UCSD-AML1 (cell line): ENCODE results near the gene ADRA2B.
"Not testable (repeated sequence)": the region's sequence is repeated elsewhere in the genome, so short reads cannot be mapped to it uniquely, and the experiment has no call there.

Source experiments
- DNase-seq: peaks from one replicate; lab custom pipeline; 2025; ENCODE audit not compliant: unreplicated experiment; lab: John Stamatoyannopoulos, UW

Gene ADRA2B

GRCh38 chr2:96116424-96116878 is at the start of gene ADRA2B:
Gene ADRA2B, minus strand, starts transcription at chr2:96116571. Its CDS starts 422 bp downstream, at chr2:96116149.
- DNase-seq: no peak

DNA sequence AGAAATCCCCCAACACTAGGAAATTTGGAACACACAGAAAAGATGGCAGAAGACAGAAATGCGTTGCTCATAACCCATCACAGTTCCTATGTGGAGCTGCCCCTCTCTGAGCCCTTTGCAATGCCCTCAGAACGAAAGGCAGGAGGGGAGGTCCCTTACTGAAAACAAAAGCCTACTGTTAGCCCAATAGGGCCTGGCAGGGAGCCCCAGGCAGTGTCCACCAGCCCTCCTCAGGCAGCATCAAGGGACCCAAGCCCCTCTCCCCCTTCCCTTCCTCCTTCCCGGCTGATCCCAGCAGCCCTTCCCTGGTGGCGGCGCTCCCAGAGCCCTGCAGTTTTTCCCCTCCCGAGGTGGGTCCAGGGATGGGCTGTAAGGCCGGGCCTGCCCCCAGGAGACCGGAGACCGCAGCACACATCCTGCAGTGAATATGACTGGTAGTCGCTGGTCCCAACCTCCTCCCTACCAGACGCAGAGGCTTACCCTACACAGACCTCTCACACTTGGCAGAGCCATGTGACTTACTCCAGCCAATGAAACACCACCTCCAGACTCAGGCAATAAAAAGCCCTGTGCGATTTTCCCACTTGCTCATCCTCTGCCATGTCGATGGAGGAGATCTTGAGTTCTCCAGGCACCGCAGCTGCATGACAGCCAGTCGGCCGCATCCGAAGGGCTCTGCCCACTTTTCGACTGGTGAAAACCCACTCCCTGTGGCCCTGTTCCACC is 48.3 kb upstream of the ADRA2B start:
- no peak for DNase-seq

- DNase-seq: no peak
Observed at GRCh38 chr2:96163768-96164429, 47.5 kb upstream of the ADRA2B start.

DNA sequence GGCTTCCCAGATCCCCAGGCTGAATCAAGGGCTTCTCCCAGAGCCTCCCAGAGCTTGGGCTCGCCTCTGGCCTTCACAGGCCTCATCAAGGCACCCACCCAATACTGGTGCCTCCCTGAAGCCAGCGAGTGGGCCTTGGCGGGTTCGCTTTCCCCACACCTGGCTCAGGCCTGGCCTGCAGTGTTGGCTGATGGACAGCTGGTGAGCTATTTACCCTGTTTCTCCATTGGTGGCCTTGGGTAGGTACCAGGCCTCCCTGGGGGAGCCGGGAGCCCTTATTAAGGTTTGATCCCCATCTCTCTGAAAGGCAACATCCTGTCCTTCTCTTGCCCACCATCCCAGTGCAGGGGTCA is 47.0 kb upstream of the ADRA2B start:
- DNase-seq: no peak

DNA sequence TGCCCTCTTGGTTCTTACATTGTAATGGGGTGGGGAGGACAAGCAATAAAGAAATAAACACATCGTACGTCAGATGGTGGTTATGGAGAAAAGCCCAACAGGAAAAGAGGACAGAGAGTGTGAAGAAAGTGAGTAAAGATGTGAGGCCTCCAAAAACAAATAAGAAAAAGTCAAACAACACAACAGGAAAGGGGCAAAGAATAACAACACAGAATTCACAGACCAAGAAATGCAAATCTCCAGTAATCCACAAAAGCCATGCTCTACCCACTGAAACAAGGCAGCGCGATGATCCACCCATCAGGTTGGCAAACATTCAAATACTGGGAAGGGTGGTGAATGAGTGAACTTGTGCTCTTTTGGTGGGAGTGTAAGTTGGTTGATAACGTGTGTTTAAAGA is 45.5 kb upstream of the ADRA2B start:
- DNase-seq: no peak

DNA sequence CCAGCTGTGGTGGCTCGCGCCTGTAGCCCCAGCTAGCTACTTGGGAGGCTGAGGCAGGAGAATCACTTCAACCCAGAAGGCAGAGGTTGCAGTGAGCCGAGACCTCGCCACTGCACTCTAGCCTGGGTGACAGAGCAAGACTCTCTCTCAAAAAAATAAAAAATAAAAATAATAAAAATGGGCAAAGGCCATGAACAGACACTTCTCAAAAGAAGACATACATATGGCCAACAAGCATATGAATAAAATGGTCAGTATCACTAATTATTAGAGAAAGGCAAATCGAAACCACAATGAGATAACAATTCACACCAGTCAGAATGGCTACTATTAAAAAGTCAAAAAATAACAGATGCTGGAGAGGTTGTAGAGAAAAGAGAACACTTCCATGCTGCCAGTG is 44.0 kb upstream of the ADRA2B start:
- not testable (repeated sequence) for DNase-seq

DNA sequence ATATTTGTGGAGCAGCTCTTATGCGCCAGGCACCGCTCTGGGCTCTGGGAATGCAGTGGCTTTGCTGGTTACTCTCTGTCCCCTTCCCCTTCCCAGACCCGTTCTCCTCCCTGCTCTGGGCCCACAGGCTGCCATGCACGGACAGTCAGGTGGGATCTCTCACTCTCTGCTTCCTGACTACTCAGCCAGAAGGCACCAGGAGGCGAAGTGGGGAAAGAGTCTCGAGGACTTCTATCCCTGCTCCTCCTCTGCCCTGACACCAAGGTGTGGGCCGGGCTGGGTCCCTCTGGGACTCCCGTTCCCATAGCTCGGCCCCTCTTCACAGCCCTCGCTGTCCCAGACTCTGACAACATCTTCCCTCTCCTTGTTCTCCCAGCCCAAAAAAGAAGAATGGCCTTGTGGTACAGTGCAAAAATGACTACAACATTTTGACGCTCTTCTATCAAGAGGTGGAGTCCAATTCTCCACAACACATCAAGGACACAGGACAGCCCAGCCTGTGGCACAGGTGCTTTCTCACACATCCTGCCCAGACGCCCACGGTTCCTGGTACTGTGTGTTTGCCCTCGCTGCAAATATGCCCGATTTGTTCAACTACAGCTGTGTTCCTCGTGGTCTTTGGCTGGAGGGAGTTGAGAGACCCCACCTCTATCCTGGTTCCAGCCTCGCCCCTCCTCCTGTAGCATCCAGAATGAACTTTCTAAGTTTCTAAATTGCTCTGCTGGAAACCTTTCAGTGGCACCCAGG is 42.9 kb upstream of the ADRA2B start:
- no peak for DNase-seq

DNA sequence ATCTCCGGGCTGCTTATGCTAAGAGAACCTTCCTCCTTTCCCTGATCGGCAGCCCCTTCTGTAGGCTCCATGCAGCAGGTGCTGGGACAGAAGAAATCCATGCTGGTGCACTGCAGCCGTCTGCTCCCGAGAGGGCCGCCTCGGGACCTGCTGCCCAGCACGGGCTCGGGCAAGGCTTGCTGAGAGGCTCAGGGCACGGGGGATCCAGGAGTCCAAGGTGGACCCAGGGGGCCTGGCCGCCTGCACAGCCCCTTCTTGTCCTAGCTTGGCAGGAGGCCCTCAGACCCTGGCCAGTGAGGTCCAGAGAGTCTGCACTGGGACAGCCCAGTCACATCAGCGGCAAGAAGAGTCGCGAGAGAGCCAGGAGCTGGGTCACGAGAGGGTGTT is 42.2 kb upstream of the ADRA2B start:
- DNase-seq: no peak

DNA sequence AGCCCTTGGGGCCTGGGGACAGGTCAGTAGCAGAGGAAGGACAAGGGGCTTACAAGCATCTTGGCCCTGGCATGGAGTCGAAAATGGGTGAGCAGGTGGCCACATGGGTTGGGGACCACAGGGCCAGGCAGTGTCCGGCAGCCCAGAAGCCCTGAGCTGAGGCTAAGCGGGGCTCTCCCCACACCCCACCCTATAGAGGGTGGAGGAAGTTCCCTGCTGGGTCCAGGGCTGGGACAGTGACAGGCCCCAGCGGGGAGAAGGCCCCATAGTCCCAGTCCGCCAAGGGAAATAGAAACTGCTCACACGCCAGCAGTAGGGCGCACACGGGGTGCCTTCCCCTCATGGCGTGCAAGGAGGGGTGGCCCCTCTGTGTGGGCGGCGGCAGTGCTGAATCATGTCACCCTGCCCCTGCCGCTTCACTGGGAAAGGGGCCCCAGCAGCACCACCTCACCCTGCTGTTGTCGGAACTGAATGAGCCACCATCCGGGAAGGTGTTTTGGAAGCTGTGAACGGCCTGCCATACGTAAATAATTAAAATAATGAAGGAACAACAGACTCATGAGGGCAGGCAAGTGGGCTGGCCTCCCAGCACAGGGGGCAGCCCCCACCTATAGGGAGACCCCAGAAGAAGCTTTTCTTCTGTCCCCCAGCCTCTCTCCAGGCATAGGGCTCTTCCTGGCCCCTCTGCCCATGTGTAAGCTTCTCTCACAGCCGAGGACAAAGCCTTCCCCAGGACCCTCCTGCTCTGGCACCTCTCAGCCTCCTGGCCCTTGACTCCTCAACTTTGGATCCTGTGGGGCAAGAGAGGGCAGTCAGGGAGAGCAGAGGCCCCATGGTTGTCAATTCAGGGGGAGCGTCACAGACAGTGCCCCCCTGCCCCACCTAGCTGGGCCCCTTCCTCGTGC is 41.5 kb upstream of the ADRA2B start:
- DNase-seq: no peak

GRCh38 chr2:96156926-96157648 is 40.7 kb upstream of the ADRA2B start:
- DNase-seq: no peak

DNA sequence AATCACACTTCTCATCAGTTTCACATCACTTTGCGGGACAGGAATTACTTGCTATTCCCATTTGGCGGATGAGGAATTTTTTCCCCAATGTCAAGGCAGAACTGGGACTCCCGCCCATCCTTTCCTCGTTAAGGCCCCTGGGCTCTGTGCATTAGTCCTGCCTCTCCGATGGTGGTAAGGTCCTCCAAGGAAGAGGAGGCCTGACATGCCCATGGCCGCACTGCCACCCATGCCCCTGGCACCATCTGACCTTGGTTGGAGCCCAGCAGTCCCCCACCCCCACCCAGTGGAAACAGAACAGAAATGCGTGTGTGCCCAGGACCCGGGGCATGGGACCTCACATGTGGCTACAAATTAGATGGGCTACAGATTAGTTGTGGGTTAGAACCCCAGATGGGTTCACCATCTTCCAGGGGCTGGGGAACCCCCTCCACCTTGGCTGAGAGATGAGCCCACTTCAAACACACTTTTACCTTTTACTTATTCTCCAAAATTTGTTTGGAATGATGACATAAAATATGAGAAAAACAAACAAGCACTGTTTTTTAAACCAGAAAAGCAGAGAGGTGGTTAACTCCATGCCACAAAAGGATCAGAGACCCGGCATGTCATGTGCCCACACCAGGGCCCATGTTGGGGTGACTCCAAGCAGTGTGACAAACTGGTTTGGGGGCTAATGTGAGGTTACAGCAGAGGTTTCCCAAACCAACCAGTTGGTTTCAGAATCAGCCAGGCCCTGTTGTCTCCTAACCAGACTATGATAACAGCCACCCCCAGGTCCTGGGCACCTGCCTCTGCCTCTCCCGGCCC is 39.8 kb upstream of the ADRA2B start:
- DNase-seq: no peak

GRCh38 chr2:96154506-96155380 is 38.4 kb upstream of the ADRA2B start:
- no peak for DNase-seq

- DNase-seq: no peak
Observed at GRCh38 chr2:96153991-96154431, 37.6 kb upstream of the ADRA2B start.

- DNase-seq: no peak
Observed at GRCh38 chr2:96153291-96153713, 36.9 kb upstream of the ADRA2B start.

DNA sequence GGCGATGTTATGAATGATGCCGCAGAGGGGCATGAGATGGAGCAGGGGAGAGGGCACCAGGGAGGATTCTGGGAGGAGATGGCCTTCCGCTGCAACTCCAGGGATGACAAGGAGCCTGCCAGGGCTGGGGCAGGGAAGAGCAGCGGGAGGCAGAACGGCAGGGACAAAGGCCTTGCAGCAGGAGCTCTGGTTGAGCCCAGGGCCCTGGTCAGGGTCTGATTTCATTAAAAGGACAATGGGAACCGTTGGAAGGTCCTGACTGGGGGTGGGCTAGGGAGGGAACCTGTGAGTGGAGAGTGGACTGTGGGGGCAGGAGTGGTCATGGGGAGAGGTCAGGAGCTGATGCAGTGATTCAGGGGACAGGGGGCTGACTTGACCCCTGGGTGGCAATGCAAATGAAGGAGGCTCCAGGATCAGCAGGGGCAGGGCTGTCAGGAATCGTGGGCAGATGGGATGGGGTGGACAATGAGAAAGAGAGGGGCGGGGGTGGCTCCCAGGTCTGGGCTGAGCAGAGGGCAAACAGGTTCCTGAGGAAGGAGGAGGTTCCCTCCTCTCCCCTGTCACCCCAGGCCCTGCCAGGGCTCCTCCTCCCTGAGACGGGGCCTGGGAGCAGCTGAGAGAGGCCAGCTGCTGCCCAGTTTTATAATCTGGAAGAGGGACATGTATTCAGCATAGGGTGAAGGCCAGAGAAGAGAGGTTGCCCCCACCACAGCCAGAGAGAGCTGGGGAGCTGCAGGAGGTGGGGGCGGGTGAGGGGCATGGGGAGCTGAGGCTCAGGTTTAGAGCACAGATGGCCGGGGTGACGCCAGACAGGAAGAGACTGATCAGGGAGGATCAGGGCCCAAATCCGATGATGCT is 36.2 kb upstream of the ADRA2B start:
- DNase-seq: no peak

DNA sequence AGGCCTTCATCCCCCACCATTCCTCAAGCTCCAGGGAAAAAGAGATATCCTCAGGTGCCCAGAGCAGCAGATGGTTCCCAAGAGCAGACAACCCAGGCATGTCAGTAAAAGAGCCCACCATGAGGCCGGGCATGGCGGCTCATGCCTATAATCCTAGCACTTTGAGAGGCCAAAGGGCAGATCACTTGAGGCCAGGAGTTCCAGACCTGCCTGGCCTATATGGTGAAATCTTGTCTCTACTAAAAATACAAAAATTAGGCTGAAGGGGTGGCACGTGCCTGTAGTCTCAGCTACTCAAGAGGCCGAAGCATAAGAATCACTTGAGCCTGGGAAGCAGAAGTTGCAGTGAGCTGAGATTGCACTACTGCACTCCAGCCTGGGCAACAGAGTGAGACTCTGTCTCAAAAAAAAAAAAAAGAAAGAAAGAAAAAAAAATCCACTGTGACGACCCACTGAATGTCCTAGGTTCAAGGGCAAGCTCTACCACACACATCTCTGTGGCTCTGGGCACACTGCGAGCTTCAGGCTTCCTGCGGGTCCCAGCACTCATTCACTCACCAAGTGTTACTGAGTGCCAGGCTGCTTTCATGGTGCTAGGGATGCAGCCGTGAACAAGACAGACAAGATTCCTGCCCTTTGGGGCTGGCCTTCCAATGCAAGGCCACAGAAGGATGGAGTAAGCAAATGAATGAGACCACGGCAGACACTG is 35.4 kb upstream of the ADRA2B start:
- no peak for DNase-seq
